ENCODE results near the gene ZFP92.

DNA sequence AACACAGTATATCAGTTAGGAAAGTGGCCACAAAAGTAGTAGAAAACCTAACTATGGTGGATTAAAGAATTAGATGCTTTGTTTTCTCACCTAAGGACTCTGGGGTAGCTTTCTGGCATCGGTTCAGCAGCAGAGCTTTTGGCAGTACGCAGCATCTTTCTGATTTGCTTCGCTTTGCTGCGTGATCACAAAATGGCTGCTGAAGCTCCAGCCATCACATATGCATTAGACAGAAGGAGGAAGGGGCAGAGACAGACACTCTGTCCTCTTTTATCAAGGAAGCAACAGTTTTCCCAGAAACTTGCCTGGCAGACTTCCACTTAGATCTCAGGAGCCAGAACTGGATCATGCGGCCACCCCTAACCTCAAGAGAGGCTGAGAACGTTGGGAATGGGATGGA is 19.5 kb downstream of the ZFP92 start:
- TF ChIP-seq, protein P1, sequence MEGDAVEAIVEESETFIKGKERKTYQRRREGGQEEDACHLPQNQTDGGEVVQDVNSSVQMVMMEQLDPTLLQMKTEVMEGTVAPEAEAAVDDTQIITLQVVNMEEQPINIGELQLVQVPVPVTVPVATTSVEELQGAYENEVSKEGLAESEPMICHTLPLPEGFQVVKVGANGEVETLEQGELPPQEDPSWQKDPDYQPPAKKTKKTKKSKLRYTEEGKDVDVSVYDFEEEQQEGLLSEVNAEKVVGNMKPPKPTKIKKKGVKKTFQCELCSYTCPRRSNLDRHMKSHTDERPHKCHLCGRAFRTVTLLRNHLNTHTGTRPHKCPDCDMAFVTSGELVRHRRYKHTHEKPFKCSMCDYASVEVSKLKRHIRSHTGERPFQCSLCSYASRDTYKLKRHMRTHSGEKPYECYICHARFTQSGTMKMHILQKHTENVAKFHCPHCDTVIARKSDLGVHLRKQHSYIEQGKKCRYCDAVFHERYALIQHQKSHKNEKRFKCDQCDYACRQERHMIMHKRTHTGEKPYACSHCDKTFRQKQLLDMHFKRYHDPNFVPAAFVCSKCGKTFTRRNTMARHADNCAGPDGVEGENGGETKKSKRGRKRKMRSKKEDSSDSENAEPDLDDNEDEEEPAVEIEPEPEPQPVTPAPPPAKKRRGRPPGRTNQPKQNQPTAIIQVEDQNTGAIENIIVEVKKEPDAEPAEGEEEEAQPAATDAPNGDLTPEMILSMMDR (IDR thresholded peaks at IDR 0.05), result no peak
- no peak for TF ChIP-seq POLR2AphosphoS5 (IDR thresholded peaks at IDR 0.05)
- no peak for TF ChIP-seq POLR2A (IDR thresholded peaks at IDR 0.05)

All from upper lobe of left lung (tissue), 4 donors.